ENCODE results near the gene YBX2. TPM values are rescaled to one million over a fixed set of nuclear protein-coding genes. Genes with fewer than 3 reads are reported as not detected.
"Not testable (repeated sequence)": the region's sequence is repeated elsewhere in the genome, so short reads cannot be mapped to it uniquely, and the experiment has no call there.

The YBX2 gene
- polyA plus RNA-seq, 6 donors from 2014 or later, result not detected

- peak within 1 kb of the TSS; percentile 99 to 100 (median 100) for H3K27ac Mint-ChIP-seq
- no peaks in the 10 kb centered on the region for H3K27me3 Mint-ChIP-seq
- ATAC-seq (ENCODE audit: low read depth in 2 of 2) (peak; percentile 86), DNase-seq (peak; percentile 99)
- H3K9me3 Mint-ChIP-seq, result no peaks in the 10 kb centered on the region
- peaks cover 47 to 50% (median 49%) of the 10 kb centered on the region in 3 donors for H3K4me1 Mint-ChIP-seq
- H3K4me3 Mint-ChIP-seq, result peak within 1 kb of the TSS; percentile 90 to 99 (median 98)
- peaks cover 4 to 15% of the 10 kb centered on the region in 2 donors for H3K36me3 Mint-ChIP-seq
Observed at GRCh38 chr17:7251661-7252175, 42.7 kb downstream of the YBX2 start, which contains the start of gene CTDNEP1. Gene CTDNEP1 (minus strand): TSS chr17:7251734. CDS start chr17:7251296, 438 bp downstream.

- Mint-ChIP-seq H3K27me3 (no peaks in the 10 kb centered on the region), H3K9me3 (no peaks in the 10 kb centered on the region), H3K4me3 (peak overlapping the region; percentile 90 to 99 (median 98)), H3K27ac (peak overlapping the region; percentile 96 to 100 (median 99)), H3K4me1 (peaks cover 50 to 55% (median 54%) of the 10 kb centered on the region in 3 donors), H3K36me3 (peaks cover 12 to 16% of the 10 kb centered on the region in 2 donors)
- DNase-seq (no peak), ATAC-seq (ENCODE audit: low read depth in 2 of 2) (peak in 1 of 2 donors; percentile 1)
Observed at GRCh38 chr17:7250695-7251627, 43.5 kb downstream of the YBX2 start.

DNA sequence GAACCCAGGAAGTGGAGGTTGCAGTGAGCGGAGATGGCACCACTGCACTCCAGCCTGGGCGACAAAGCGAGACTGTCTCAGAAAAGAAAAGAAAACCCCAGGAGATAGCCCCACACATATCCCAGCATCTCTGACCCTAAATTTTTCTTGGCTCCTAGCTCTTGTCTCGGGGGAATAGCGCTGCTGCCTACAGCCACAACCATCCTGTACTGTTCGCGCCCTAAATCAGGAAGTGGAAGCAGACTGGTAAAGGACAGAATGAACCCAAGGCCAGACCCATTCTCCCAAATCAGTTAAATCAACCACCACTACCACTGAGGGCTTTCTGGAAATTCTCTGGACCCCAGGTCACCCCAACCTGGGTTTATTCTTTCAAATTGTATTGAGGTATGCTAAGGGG is 44.6 kb downstream of the YBX2 start:
- Mint-ChIP-seq H3K36me3 (peaks cover 15 to 16% of the 10 kb centered on the region in 2 donors), H3K27ac (peak overlapping the region in 4 of 6 donors; percentile 82 to 99 (median 98)), H3K4me1 (peaks cover 51 to 56% (median 55%) of the 10 kb centered on the region in 3 donors), H3K9me3 (no peaks in the 10 kb centered on the region), H3K27me3 (no peaks in the 10 kb centered on the region), H3K4me3 (peak overlapping the region; percentile 90 to 98 (median 95))
- ATAC-seq (ENCODE audit: low read depth in 2 of 2), result no peak
- no peak for DNase-seq

DNA sequence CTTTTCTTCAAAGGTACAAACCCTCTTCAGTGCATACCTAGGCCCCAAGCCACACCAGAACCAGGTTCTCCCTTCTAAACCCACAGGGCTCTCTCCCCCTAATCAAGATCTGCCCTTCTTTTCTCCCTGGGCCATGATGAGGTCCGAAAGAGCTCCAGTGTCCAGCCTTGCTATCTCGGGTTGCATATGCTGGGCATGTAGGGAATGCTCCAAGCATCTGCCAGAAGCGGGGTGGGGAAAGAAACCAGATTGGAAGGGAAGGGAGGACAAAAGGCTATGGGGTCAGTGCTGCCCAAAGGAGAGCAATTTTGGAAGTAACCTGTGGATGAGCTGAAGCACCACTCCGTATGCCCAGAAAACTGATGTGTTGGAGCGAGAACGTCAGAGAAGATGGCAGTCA is 45.2 kb downstream of the YBX2 start:
- no peak for DNase-seq
- Mint-ChIP-seq H3K4me1 (peaks cover 51 to 55% (median 53%) of the 10 kb centered on the region in 3 donors), H3K36me3 (peaks cover 12 to 15% of the 10 kb centered on the region in 2 donors)

DNA sequence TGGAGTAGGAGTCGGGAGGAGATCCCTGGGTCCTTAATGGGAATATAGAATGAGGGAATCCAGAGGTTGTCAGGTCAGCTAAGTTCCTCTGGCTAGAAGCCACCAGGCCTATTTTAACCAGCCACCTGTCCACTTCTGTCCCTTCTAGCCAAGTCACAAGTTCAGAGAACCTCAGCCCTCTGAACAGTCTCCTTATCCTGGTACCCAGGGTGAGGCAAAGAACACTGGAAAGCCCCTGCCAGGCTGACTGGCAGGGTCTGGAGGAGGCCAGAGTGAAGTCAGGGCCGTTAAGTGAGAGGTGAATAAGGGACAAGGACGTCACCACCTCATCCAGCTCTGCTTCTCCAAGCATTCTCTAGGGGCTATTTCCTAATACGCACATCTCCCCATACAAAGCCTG is 45.6 kb downstream of the YBX2 start:
- H3K9me3 Mint-ChIP-seq, result no peaks in the 10 kb centered on the region
- no peaks in the 10 kb centered on the region for H3K27me3 Mint-ChIP-seq
- H3K27ac Mint-ChIP-seq, result peak overlapping the region in 3 of 6 donors; percentile 21 to 99 (median 57)
- ATAC-seq (ENCODE audit: low read depth in 2 of 2), result no peak
- no peak for DNase-seq
- H3K4me1 Mint-ChIP-seq, result peaks cover 51 to 55% (median 53%) of the 10 kb centered on the region in 3 donors
- peaks cover 12 to 15% of the 10 kb centered on the region in 2 donors for H3K36me3 Mint-ChIP-seq
- H3K4me3 Mint-ChIP-seq, result peak overlapping the region in 6 of 8 donors; percentile 12 to 98 (median 69)

More for the DNA sequence above, 45.2 kb downstream of the YBX2 start:
- Mint-ChIP-seq H3K9me3 (no peaks in the 10 kb centered on the region), H3K27ac (peak overlapping the region in 4 of 6 donors; percentile 16 to 99 (median 73)), H3K27me3 (no peaks in the 10 kb centered on the region), H3K4me3 (peak overlapping the region in 7 of 8 donors; percentile 48 to 98 (median 92))
- ATAC-seq (ENCODE audit: low read depth in 2 of 2), result no peak

DNA sequence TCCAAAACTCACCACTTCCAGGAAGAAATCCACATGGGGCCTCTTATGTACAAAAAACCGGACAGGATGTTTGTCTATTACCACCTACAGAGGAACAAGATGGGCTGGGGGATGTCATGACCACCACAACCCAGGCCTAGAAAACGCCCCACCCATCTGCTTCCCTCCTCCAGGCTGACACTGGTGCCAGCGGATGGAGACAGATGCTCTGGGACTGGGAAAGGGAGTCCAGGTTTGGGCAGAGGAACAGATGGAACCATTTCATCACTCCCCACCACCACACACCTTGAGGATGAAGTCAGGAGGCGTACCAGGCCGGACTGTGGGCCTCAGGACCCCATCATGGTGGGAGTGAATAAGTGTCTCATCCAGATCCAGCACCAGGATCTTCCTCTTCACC is 47.7 kb downstream of the YBX2 start:
- Mint-ChIP-seq H3K27me3 (no peaks in the 10 kb centered on the region), H3K4me1 (peaks cover 48 to 56% (median 50%) of the 10 kb centered on the region in 3 donors), H3K9me3 (peaks cover 0 to 4% (median 0%) of the 10 kb centered on the region in 7 donors), H3K27ac (peak overlapping the region in 2 of 6 donors; percentile 3 to 17), H3K36me3 (peaks cover 15 to 19% of the 10 kb centered on the region in 2 donors), H3K4me3 (peak overlapping the region in 1 of 8 donors; percentile 58)
- no peak for DNase-seq
- ATAC-seq (ENCODE audit: low read depth in 2 of 2), result no peak

DNA sequence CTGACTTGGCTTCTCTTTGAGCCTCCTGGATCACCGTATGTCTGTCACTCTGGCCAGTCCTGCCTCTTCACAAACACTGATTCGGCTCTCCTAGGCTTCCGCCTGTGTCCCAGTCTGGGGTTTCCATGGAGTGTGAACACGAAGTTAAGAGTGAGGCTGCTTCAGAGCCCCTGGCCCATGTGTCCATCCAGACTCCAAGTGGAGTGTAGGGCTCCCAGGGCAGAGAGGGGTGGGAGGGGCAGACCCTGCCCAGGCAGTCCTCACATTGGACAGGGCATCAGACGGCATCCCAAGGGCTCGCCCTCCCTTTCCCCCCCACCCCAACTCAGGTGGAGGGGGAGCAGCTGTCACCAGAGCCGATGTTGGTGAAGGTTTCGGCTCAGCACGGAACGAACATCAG is 50.6 kb downstream of the YBX2 start:
- not testable (repeated sequence) for H3K27me3 Mint-ChIP-seq; DNase-seq; ATAC-seq (ENCODE audit: low read depth in 2 of 2); H3K9me3 Mint-ChIP-seq
- peaks cover 15 to 36% of the 10 kb centered on the region in 2 donors for H3K36me3 Mint-ChIP-seq
- peak overlapping the region in 3 of 6 donors; percentile 29 to 98 (median 95) for H3K27ac Mint-ChIP-seq
- H3K4me3 Mint-ChIP-seq, result peak overlapping the region in 7 of 8 donors; percentile 53 to 100 (median 98)
- H3K4me1 Mint-ChIP-seq, result peaks cover 48 to 58% (median 51%) of the 10 kb centered on the region in 3 donors

DNA sequence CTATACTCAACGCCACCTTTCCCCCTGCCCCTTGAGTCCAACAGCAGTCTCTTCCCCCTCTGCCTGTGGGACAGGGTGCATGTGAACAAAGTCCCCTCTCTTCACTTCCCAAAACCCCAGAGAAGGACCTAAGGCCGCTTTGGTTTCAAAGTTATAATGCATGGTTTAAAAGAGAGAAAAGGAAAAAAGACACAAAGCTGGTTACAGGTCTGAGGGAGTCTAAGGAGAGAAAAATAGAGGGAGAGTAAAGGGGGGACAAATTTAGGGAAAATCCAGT is 51.0 kb downstream of the YBX2 start:
- Mint-ChIP-seq H3K27ac (peak overlapping the region; percentile 95 to 100 (median 98)), H3K4me3 (peak overlapping the region; percentile 87 to 100 (median 98)), H3K27me3 (no peaks in the 10 kb centered on the region), H3K36me3 (peaks cover 15 to 36% of the 10 kb centered on the region in 2 donors), H3K9me3 (peaks cover 0 to 4% (median 0%) of the 10 kb centered on the region in 7 donors), H3K4me1 (peaks cover 44 to 53% (median 51%) of the 10 kb centered on the region in 3 donors)
- DNase-seq (no peak), ATAC-seq (ENCODE audit: low read depth in 2 of 2) (no peak)

DNA sequence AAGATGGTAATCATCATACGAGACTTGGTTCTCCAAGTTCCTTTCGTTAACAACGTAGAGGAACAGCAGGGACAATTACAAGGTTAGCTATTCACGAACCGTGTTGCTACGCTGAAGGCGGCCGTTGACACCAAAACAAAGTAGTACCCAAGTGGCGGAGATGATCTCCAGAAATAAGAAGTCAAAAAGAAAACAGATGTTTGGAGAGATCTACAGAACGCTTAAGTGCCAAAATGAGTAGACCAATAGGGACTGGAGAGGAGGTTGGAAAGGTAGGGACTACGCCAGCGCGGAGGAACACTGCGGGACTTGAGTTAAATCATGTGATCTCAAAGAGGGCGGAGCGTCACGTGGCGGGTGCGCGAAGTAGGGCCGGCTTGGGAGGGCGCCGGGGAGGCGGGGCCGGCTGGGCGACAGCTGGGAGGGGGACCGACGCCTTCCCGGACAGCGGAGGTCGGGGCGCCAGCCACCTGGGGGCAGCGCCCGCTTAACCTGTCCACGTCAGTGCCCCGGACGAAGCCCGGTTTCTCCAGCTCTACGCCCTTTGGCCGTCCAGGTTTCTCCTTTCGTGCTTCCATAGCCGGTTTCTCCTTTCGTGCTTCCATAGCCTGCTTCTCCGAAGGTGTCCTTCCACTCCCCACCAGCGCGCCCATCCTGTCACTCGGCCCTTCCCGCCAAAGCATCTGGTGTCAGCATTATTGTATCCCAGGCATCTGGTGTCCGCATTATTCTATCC is 51.6 kb downstream of the YBX2 start:
- H3K9me3 Mint-ChIP-seq, result peaks cover 0 to 4% (median 0%) of the 10 kb centered on the region in 7 donors

DNA sequence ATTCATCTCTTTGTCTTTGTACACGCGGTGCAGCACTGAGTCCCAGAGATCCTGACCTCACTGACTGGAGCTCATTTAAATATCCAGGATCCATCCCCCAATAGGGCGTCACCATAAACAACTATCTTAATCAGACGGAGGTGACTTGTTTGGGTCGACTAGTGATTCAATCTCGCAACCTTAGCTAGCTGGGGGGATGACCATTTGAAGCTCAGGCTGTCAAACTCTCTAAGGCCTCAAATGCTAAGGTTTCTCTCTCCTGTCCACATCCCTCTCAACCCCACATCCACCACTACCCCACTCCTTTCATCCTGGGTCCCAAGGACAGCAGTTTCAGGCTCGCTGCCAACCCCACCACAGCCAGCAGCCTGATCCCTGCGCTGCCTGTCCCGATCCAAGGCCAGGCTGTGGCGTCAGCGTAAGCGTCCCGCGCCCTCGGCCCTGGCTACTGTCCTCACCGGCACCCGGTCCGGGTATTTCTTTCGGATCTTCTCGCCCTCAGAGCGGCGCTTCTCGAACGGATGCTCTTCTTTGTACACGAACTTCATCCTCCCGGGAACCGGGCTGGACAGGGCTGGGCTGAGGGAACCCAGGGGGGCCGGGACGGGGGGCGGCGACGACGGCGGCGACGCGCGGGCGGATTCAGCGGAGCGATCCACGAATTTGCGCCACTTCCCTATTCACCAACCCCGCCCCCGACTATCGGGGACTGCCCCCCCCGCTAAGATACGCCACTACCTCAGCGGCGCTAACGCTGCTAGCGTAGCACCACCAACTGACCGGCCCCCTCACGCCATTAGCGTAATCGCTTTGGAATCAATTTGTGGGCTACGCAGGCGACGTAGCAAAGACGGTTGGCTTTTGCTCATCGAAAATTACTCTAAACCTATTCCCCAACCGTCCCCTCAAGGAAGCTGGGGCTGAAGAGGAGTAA is 52.4 kb downstream of the YBX2 start, which contains the start of gene GABARAP:
Gene GABARAP (minus strand): TSS at position 667 of the 934 bp plus-strand sequence. CDS start 119 bp downstream, at position 548.
- peaks cover 46 to 56% (median 55%) of the 10 kb centered on the region in 3 donors for H3K4me1 Mint-ChIP-seq
- no peaks in the 10 kb centered on the region for H3K27me3 Mint-ChIP-seq

More for the DNA sequence above, 51.6 kb downstream of the YBX2 start:
- Mint-ChIP-seq H3K4me1 (peaks cover 43 to 52% (median 51%) of the 10 kb centered on the region in 3 donors), H3K27ac (peak overlapping the region; percentile 98 to 100 (median 100)), H3K36me3 (peaks cover 15 to 36% of the 10 kb centered on the region in 2 donors), H3K4me3 (peak overlapping the region; percentile 87 to 100 (median 98)), H3K27me3 (no peaks in the 10 kb centered on the region)
- ATAC-seq (ENCODE audit: low read depth in 2 of 2) (peak; percentile 37 to 49), DNase-seq (peak; percentile 93)

GRCh38 chr17:7241090-7241733 is 53.2 kb downstream of the YBX2 start:
- Mint-ChIP-seq H3K4me3 (peak overlapping the region; percentile 87 to 100 (median 98)), H3K4me1 (peaks cover 47 to 58% (median 55%) of the 10 kb centered on the region in 3 donors), H3K27me3 (no peaks in the 10 kb centered on the region), H3K9me3 (peaks cover 0 to 4% (median 0%) of the 10 kb centered on the region in 7 donors), H3K36me3 (peaks cover 9 to 36% of the 10 kb centered on the region in 2 donors), H3K27ac (peak overlapping the region in 5 of 6 donors; percentile 98 to 100 (median 100))
- DNase-seq (no peak), ATAC-seq (ENCODE audit: low read depth in 2 of 2) (no peak)

More for the DNA sequence above, 52.4 kb downstream of the YBX2 start, which contains the start of gene GABARAP:
- DNase-seq, result peak; percentile 90
- ATAC-seq (ENCODE audit: low read depth in 2 of 2), result peak; percentile 22 to 32
- H3K36me3 Mint-ChIP-seq, result peaks cover 15 to 38% of the 10 kb centered on the region in 2 donors
- peak within 1 kb of the TSS; percentile 98 to 100 (median 100) for H3K27ac Mint-ChIP-seq
- peaks cover 0 to 4% (median 0%) of the 10 kb centered on the region in 7 donors for H3K9me3 Mint-ChIP-seq
- H3K4me3 Mint-ChIP-seq, result peak within 1 kb of the TSS; percentile 87 to 100 (median 98)

All from naive B cell (primary cell).